ENCODE results near the gene DAPK1.
A peak's percentile ranks its signal among the peaks of the same experiment; 100 is the strongest.
"Not testable (repeated sequence)": the region's sequence is repeated elsewhere in the genome, so short reads cannot be mapped to it uniquely, and the experiment has no call there.

DAPK1 gene

DNA sequence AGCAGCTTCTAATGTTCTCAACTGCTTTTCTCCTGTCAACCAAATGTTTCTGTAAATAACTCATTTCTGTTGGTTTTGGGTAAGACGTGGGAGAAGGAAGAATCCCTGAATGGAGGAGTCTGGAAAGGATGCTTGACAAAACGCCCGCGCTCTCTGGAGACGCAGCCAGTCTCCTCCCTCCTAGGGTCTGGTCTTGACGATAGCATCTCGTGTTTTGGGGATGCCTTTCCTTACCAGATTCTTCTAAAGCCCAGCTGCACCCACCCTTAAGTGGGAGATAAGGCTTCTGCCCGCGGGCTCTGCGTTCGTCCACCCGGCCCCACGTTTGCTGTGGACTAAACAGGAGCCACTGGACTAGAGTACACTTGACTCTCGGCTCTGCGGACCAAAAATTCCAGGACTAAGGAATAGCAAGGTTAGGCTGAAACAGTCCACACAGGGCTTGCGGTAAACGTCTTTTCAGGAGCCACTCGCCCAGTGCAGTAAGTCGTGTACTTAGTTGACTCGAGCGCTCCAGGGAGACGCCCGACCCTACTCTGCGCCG is 227.8 kb downstream of the DAPK1 start:
- no peak for DNase-seq

DNA sequence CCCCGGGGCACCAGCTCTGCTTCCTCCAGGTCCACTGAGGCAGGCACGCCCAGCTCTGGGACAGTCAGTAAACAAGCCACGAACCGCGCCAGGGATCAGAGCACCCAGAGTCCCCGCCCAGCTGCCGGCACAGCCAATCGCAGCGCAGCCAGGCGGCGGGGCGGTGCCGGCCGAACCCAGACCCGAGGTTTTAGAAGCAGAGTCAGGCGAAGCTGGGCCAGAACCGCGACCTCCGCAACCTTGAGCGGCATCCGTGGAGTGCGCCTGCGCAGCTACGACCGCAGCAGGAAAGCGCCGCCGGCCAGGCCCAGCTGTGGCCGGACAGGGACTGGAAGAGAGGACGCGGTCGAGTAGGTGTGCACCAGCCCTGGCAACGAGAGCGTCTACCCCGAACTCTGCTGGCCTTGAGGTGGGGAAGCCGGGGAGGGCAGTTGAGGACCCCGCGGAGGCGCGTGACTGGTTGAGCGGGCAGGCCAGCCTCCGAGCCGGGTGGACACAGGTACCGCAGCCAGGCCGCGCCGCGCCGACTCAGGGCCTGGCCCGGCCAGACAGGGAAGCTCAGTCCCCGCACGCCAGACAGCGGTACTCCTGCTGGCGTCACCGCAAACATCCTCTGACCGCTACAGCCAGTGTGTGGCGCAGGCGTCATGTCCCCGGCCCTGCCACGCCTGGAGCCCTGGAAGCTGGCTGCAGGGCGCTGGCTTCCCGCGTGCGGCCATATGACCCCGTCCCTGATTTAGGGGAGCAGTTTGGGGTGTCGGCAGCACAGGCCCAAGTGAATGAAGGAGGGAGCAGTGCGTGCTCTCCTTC is 228.4 kb downstream of the DAPK1 start, which contains the start of gene CTSL:
Gene CTSL (plus strand): TSS at position 220 of the 810 bp plus-strand sequence. CDS start 1,485 bp downstream, outside the sequence.
- DNase-seq = peak; percentile 43 to 52

DNA sequence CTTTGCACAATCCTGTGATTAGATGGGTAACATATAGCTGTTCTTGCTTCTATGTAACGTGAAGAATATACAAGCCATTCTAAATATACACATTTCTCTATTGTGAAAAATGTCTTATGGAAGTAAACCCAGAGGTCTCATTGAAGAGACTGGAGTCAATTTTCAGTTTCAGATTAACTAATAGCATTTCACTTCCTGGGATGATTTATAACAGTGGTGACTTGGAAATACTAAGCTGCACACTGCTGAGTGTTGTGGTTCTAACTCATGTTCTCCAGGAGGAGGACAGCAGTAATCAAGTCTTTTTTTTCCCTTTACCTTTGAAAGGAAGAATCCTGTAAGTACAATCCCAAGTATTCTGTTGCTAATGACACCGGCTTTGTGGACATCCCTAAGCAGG is 231.6 kb downstream of the DAPK1 start:
- DNase-seq = no peak

DNA sequence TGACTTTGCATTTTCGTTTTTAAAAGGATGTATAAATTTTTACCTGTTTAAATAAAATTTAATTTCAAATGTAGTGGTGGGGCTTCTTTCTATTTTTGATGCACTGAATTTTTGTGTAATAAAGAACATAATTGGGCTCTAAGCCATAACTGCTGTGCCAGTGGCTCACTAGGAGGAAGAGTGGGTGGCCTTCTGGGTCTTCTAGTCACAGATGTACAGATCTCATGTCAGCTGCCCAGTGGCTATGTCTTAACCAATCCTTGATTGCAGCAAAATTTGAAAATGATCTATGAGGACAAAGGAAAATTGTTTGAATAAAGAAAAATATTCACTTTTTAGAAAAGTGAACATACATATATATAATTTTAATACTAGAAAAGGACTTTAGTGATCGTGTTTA is 233.7 kb downstream of the DAPK1 start:
- no peak for DNase-seq

DNA sequence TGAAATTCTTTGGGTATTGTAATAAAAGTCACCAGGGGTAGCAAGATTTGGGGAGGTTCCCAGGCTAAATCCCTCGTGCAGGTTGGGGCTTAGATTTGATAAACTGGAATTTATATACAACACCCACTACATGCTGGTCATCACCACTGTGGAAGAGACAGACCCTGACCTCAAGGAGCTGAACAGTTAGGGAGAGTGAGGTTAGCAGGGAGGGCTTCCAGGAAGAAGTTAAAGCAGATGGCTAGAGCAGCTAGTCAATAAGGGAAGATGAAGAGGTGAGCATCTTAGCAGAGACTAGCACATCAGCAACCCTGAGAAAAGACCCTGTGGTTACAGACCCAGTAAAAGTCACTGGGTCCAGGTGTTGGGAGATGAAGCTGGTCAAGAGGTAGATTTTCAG is 234.7 kb downstream of the DAPK1 start:
- no peak for DNase-seq

DNA sequence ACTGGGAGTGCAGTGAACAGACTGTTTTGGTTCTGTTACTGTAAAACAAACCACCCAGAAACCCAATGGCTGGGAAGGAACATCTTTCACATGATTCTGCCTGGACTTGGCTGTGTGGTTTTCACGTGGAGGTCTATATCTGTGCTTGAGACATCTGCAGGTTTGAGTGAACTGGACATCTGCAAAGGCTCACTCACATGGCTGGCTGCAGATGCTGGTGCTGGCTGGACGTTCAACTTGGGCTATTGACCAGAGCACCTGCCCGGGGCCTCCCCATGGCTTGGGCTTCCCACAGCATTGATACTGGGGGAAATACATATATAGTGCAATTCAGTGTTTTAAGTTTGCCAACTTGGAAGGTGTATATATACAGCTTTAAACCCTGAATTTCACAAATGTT is 235.1 kb downstream of the DAPK1 start:
- DNase-seq = no peak

DNA sequence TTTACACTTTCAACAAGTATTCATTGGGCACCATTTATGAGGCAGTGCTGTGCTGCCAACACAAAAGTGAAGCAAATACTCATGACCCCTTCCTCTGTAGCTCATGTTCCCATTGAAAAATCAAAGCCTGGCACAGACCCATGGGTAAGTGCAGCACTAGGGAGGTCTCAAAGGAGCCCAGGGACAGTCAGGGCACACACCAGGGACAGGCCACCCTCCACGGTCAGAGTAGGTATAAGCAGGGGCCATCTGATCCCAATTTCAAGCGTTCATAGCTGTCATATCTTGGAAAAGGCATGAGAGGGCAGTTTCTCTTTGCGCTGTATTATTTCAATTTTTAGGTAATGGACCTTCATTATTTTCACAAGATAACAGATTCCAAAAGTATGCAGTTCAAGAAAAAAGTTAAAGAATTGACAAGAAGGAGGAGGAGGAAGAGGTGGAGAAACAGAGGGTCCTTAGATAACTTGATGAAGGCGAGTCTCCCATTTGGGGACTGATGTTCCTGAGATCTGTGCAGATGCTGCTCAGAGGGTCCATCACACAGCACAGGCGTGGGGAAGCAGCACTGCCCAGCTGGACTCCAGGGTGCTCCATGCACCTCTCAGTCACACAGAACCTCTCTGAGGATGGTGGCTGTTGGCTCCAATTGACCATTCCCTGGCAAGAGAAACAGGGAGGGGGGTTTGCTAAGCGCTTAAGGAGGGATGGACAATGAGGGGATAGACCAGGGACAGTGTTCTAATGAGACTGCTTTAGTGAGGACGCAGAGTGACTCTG is 235.8 kb downstream of the DAPK1 start:
- DNase-seq = no peak

DNA sequence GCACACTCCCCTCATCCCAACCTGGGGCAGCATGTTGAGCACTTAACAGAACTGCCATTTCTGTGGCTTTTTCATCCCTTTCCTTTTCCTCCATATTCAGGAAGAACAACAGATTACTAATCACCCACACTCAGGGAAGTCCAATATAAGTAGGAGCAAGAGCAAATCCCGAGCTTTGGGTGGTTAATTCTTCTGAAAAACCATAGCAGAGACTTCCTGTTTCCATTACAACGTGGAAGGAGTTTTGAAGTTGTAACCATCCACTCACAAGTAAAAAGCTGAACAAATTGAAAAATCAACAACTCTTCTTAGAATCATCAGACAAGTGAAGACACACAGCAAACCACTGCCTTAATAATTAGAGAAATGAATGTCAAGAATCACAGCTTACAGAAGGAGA is 236.4 kb downstream of the DAPK1 start:
- DNase-seq = no peak

DNA sequence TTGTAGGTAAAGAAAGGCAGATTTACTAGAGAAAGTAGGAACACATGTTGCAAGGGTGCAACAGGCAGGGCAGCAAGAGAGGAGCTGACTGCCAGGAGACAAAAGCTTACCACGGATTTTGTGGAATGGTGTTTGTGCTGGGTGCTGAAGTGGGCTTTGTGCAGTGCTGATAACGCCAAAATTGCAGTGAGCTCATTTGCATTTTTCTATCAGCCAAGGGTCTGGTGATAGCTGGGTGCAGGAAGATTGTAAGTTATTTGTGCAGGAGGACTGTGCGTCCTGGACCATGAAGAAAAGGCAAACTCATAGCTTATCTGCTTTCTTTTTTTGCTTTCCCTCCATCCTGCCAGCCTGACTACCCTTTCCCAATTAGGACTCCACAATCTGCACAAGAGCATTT is 241.9 kb downstream of the DAPK1 start:
- DNase-seq = no peak

DNA sequence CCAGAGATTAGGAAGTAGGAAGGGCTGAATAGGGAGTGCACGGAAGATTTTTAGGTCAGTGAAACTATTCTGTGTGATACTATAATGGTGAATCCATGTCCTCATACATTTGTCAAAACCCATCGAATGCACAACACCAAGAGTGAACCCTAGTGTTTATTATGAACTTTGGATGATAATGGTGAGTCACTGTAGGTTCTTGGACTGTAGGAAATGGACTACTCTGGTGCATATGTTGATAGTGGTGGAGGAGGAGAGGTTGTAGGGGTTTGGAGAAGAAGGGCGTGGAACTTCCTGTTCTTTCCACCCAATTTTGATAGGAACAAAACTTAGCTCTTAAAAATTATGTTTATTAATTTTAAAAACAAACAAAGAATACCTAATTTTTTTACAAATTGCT is 242.5 kb downstream of the DAPK1 start:
- DNase-seq = no peak

DNA sequence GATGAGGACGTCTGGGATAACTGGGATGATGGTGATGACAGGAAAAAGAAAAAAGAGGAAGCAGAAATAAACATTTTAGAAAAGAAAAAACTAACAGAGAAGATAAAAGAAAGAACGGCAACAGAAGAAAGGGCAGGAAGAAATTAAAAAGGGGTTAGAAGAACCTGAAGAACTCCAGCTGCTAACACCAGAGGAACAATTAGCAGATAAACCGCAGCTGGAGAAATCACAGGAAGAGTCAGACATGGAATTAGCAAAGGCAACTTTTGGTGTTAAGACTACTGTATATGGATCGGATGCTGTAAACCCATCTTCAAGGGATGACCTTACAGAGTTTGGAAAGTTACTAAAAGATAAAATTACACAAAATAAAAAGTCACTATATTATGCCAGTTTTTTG is 243.7 kb downstream of the DAPK1 start:
- no peak for DNase-seq

DNA sequence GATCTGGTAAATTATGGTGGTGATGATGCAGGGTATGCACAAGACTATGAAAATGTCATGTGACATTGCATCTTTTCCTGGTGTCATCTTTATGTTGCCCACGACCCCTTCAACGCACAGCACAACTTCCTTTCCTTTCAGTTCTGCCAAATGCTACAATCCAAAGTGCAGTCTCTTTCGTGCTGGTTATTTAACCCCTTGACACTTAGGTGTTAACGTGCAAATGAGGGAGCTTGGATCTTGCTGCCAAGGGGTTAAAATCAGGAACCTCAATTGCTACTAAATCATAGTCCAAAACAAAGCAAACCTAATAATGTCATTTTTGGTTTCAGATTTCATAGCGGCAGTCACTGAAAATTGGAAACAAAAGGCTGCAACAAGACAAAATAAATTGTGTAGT is 244.2 kb downstream of the DAPK1 start:
- DNase-seq = no peak

DNA sequence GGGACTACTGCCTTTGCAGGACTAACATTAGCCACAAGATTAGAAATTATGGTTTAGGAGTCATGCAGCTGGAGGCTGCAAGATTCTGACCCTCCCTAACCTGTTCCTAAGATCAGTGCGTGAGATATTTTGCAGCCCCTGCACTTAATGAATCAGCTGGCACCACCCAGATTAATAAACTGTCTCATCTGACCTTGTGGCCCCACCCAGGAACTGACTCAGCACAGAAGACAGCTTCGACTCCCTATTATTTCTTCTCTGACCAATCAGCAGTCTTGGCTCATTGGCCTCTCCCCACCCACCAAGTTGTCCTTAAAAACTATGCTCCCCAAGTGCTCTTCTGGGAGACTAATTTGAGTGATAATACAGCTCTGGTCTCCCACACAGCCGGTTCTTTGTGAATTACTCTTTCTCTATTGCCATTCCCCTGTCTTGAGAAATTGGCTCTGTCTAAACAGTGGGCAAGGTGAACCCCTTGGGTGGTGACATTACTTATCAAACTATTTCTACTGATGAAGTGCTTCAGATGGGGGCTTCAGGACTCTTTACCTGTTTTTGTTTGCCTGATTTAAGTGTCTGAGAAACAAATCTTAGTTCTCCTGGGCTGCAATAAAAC is 245.3 kb downstream of the DAPK1 start:
- no peak for DNase-seq

DNA sequence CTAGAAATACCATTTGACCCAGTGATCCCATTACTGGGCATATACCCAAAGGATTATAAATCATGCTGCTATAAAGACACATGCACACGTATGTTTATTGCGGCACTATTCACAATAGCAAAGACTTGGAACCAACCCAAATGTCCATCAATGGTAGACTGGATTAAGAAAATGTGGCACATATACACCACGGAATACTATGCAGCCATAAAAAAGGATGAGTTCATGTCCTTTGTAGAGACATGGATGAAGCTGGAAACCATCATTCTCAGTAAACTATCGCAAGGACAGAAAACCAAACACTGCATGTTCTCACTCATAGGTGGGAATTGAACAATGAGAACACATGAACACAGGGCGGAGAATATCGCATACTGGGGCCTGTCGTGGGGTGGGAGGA is 246.6 kb downstream of the DAPK1 start:
- DNase-seq = not testable (repeated sequence)

DNA sequence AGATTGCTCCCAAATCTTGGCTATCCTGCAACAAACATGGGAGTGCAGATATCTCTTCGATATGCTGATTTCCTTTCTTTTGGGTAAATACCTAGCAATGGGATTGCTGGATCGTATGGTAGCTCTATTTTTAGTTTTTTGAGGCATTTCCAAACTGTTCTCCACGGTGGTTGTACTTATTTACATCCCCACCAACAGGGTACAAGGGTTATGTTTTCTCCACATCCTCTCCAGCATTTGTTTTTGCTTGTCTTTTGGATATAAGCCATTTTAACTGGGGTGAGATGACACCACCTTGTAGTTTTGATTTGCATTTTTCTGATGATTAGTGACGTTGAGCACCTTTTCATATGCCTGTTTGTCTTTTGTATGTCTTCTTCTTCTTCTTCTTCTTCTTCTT is 248.5 kb downstream of the DAPK1 start:
- DNase-seq = no peak

DNA sequence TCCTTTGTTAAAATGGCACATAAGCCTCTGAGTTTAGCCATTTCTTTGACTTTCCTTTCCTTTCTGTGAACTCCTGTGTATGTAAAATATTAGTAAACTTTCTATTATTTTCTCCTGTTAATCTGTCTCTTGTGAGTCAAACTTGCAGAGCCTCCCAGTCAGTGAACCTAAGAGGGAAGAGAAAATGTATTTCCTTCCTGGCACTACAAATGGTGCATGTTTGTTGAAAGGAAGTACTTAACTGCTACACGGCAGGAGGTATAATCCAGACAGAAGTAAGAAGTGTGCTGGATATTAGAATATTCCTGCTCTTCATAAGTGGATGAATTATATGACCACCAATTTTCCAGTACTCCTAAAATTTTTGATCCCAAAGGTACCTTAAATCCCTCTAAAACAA is 251.2 kb downstream of the DAPK1 start:
- no peak for DNase-seq

DNA sequence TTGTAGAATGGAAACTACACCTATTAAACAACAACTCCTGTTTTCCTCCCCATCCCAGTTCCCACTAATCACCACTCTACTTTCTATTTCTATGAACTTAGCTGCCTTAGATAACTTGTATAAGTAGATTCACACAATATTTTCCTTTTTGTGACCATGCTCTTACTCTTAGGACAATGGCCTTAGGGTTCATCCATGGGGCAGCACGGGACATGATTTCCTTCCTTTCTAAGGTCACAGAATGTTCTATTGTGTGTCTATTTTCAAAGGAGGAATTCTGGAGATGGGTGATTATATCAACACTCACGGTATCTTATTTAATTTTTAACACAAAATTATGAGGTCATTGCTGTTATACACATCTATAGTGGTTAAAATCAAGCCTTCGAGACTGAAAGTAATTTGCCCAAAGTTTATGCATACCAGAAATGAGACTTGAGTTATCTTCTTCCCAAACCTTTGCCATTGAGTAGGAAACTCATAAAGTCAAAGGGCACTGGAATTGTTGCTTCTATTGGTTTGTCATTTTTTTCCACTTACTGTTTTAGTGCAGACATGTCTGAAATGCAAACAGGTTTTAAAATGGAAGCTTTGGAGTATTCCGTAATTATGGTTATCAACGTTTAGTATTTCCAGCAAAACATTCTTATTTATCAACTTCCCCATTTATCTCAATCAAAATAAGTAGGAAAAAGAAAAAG is 251.8 kb downstream of the DAPK1 start:
- DNase-seq = no peak

DNA sequence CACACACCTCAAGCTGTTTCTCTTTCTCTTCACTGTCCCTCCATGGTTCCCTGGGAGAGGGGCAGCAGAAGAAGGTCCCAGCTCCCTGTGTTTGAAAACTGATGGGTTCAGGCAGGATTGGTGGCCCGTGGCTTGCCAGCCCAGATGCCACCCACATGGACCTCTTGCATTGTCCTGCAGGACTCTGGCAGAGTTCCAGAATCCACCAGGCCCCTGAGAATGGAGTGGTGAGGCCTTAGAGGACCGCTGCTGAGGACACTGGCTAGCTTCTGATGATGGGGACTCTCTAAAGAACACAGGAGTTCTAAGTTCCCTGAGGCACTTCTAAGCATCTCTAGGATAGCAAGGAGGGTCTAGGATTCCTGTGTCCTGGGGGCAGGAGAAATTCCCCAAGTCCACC is 253.1 kb downstream of the DAPK1 start:
- no peak for DNase-seq

DNA sequence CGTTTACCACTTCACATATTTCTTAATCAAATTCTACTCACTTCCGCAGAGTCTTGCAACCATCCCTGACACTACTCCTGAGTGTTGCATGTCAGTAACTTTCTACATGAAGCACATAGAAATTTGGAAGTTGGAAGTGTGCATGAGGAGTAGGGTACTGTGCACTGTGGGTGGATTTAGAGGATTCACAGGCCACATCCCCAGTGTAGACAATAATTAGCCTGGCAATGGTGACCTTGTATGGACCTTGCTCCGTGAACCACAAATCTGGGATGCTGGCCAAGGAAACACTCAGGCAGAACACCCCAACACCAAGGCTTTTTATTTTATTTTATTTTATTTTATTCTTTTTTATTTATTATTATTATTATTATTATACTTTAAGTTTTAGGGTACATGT is 253.8 kb downstream of the DAPK1 start:
- DNase-seq = no peak

DNA sequence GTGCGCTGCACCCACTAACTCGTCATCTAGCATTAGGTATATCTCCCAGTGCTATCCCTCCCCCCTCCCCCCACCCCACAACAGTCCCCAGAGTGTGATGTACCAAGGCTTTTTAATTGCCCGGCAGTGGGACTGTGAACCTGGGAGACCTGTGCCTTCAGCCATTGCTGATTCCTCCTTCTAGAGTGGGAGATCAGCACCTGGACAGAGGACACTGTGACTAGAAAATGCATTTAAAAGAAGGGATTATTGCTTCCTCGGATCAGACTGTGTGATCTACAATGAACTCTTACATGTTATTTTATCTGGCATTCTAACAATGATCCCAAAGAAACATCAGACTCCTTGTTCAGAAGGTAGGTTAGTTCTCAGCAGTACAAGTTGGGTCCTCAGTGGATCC is 254.2 kb downstream of the DAPK1 start:
- no peak for DNase-seq

DNA sequence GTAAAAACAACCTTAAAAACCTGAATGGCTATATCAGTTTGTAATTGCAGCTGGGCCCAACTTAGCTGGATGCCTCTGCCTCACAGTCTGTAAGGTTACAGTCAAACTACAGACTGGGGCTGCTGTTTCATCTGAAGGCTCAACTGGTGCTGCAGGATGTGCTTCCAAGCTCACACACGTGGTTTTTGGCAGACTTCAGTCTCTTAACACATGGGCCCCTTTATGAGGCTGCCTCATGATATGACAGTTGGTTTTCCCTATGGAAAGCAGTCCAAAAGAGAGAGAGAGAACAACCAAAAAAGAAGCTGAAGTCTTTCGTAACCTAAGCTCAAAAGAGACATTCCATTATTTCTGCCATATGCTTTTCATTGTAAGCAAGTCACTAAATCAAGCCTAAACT is 255.6 kb downstream of the DAPK1 start:
- no peak for DNase-seq

All from NCI-H1930 (cell line).